ENCODE results near the gene RAB4B.
"Not testable (repeated sequence)": the region's sequence is repeated elsewhere in the genome, so short reads cannot be mapped to it uniquely, and the experiment has no call there.

The RAB4B gene

DNA sequence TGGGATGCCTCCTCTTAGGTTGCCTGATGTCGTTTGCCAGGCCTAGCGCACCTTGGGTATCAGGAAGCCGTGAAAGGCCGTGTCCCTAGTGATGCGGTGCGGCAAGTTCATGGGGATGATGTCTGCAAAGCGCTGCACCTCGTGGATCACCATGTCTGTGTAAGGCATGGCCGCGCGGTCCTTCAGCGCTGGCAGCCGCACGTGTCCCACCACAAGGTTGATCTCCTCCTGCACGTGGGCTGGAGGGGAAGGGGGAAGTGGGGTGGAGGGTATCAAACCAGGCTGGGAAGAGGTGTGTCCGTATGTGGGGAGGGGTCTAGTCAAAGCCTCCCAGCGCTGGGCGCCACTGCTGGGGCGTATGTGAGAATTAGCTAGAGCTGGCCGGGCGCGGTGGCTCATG is 44.1 kb downstream of the RAB4B start:
- no peak for DNase-seq

DNA sequence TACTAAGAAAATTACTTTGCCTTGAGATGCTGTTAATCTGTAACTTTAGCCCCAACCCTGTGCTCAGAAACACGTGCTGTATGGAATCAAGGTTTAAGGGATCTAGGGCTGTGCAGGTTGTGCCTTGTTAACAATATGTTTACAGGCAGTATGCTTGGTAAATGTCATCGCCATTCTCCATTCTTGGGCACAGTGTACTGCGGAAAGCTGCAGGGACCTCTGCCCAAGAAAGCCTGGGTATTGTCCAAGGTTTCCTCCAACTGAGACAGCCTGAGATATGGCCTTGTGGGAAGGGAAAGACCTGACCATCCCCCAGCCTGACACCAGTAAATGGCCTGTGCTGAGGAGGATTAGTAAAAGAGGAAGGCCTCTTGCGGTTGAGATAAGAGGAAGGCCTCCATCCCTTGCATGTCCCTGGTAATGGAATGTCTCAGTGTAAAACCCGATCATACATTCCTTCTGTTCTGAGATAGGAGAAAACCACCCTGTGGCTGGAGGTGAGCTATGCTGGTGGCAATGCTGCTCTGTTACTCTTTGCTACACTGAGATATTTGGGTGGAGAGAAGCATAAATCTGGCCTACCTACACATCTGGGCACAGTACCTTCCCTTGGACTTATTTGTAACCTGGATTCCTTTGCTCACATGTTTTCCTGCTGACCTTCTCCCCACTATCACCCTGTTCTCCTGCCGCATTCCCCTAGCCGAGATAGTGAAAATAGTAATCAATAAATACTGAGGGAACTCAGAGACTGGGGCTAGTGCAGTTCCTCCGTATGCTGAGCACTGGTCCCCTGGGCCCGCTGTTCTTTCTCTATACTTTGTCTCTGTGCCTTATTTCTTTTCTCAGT is 44.9 kb downstream of the RAB4B start:
- DNase-seq = not testable (repeated sequence)

DNA sequence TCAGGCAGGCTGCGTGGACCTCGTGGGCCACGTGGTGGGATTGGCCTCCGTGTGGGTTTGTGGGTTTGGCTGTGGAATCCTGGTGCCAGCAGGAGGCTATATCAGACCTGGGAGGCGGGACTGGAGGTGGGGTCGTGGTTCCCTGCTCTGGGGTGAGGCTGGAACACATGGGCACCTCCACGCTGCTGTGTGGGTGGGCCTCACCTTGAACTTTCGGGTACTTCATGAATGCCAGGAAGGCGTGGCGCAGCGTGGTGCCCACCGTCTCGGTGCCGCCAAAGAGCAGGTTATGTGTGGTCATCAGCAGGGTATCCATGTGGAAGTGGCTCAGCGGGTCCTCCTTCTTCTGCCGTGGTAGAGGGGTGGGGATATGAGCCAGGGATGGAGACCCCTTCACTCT is 46.9 kb downstream of the RAB4B start:
- not testable (repeated sequence) for DNase-seq

DNA sequence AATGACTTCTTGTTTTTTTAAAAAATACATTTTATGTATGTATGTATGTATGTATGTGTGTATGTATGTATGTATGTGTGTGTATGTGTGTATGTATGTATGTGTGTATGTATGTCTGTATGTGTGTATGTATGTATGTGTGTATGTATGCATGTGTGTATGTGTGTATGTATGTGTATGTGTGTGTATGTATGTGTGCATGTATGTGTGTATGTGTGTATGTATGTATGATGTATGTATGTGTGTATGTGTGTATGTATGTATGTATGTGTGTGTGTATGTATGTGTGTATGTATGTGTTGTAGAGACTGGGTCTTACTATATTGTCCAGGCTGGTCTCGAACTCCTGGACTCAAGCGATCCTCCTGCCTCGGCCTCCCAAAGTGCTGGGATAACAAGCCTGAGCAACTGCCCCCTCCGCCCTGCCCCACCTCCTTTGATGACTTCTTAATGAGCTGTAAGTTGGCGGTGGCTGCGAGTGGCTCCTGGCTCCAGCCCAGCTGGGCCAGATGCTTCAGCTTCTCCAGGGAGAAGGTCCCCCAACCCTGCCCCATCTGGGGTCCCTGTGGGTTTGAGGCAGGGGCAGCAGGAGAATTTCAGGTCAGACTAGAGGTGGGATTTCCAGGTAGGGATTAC is 47.5 kb downstream of the RAB4B start:
- DNase-seq = not testable (repeated sequence)

DNA sequence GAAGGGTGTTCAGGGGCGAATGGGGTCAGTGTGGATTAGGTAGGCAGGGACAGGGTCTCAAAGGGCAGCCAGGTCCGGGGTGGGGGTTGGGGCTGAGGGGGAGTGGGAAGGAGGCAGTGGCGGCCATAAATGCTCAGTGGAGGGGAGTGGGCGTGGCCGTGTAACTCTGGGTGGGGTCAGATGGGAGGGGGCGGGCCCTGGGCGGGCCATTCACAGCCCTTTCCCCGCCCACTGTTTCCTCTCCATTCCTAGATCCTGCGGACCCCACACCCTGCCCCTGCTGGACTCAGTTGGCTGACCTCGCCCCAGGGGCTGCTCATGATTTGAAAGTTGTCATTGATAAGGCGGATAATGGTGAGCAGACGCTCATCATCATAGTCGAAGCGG is 48.3 kb downstream of the RAB4B start:
- DNase-seq = not testable (repeated sequence)

DNA sequence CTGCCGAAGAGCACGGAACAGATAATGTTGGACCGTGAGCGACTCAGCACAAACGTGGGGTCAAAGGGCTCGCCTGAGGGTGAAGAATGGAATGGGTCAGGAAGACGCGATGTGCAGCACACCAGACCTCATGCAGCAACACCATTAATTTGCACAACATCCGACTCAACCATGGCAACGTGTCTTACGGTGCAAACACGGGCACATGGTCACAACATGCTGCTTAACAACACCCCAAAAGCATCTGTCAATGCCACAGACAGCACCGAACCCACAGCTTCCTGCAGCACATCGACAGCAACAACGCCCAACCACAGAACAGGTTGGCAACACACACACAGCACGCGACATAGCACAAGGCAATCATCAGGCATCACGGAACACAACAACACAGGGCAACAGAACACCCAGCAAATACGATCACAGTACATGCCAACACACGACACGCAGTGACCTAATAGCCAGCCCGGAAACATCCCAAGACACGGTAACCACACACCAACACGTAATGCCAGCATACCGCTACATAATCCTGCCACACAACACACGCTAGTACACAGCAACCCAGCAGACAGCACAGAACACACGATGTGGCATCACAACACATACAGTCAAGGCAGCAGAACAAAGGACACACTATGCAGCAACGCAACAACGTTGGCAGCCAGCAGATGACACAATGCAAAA is 48.8 kb downstream of the RAB4B start:
- not testable (repeated sequence) for DNase-seq

DNA sequence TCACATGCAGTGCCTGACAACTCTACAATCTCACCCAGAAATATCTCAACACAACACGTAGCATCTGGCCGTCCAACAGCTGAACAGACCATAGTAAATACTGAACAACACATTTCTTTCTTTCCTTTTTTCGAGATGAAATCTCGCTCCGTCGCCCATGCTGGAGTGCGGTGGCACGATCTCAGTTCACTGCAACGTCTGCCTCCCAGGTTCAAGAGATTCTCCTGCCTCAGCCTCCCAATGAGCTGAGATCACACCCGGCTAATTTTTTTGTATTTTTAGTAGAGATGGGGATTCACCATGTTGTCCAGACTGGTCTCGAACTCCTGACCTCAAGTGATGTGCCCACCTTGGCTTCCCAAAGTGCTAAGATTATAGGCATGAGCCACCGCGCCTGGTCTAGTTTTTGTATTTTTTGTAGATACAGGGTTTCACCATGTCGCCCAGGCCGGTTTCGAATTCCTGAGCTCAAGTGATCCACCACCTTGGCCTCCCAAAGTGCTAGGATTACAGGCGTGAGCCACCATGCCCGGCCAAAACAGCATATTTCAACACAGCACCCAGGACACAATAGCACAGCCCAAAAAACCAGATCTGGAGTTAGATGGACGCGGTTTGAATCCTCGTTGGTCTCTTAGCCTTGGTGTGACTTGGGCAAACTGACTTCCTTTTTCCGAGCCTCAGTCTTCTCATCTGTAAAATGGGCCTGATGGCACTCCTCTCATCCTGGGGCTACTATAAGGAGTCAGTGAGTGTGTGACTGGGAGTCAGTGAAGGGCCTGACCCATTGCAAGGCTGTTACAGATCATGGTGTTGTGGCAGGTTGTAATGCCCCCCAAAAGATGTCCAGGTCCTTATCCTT is 49.6 kb downstream of the RAB4B start:
- no peak for DNase-seq

DNA sequence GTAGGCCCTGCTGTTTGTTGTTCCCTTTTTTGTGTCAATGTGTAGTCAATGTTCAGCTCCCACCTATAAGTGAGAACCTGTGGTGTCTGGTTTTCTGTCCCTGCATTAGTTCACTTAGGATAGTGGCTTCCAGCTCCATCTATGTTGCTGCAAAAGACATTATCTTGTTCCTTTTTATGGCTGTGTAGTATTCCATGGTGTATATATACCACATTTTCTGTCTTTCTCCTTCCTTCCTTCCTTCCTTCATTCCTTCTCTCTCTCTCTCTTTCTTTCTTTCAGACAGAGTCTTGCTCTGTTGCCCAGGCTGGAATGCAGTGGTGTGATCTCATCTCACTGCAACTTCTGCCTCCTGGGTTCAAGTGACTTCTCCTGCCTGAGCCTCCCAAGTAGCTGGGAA is 51.2 kb downstream of the RAB4B start:
- no peak for DNase-seq

DNA sequence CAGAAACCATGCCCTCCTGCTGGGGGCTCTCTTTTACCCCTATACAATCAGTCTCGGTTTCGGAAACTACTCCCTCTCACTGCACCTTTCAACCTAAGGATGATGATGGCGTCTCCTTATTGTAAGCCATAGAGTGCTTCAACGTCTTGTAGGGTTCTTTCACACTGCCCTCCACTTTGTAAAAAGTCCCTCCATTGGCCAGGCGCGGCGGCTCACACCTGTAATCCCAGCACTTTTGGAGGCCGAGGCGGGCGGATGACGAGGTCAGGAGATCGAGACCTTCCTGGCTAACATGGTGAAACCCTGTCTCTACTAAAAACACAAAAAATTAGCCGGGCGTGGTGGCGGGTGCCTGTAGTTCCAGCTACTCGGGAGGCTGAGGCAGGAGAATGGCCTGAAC is 52.7 kb downstream of the RAB4B start:
- not testable (repeated sequence) for DNase-seq

DNA sequence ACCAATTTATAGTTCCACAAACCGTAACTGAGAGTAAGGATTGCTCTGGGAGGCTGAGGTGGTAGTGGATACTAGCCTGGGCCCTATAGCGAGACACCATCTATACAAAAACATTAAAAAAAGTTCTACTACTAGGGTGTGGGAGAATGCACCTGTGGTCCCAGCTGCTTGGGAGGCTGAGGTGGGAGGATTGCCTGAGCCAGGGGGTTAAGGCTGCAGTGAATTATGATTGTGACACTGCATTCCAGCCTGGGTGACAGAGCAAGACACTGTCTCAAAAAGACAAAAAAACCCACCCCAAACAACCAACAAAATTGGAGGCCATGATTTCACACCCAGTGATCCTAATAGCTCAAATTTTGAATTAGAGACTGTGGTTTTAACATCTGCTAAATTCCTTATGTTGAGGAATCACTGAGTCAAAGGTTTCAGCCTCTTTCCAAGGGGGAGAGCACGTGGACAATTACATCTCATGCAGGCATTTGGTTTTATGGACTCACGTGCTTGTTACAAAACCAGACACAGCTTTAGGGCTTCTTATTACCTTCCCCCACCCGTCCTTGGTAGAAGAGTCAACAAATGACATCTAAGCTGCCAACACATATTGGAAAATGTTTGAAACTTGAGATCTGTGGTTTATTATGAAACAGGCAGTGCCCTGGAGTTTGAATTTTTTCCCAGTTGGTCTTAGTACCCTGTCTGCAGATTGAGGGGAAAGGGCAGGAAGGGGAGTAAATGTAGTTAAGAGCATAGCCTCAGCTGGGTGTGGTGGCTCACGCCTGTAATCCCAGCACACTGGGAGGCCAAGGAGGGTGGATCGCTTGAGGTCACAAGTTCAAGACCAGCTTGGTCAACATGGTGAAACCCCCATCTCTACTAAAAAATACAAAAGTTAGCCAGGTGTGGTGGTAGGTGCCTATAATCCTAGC is 53.7 kb downstream of the RAB4B start:
- DNase-seq = no peak

DNA sequence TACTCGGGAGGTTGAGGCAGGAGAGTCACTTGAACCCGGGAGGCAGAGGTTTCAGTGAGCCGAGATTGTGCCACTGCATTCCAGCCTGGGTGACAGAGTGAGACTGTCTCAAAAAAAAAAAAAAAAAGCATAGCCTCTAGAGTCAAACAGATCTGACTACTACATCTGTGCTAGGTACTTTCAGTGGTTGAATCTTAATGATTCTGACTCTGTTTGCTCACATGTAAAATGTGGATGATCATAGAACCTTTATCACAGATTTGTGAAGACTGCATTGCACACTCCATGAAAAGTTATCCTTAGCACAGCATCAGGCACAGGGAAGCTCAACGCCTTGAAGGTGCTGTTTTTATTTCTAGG is 54.4 kb downstream of the RAB4B start:
- not testable (repeated sequence) for DNase-seq

DNA sequence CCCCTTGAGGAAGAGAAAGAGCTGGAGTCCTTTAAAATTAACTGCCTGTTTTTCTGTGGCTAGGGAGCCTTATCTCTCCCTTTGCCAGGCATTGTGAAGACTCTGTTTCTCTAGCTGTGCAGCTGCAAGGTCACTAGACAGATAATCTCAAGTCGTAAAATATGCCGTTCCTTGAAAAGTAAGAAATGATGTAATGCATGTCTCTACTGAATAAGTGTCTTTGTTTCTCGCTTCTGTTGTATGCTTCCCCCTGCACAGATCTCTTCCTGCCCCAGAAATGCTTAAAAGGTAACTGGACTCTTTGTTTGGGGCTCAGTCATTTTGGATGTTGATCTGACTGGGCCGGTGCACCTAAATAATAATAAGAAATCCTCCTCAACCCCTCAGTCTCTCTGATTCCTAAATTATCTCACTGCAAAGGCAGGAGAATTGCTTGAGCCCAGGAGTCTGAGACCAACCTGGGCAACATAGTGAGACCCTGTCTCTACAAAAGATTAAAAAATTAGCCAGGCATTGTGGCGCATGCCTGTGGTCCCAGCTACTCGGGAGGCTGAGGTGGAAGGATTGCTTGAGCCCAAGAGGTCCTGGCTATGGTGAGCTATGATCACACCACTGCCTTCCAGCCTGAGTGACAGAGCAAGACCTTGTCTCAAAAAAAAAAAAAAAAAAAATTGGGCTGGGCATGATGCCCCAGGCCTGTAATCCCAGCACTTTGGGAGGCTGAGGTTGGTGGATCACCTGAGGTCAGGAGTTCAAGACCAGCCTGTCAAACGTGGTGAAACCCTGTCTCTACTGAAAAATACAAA is 55.9 kb downstream of the RAB4B start:
- not testable (repeated sequence) for DNase-seq

DNA sequence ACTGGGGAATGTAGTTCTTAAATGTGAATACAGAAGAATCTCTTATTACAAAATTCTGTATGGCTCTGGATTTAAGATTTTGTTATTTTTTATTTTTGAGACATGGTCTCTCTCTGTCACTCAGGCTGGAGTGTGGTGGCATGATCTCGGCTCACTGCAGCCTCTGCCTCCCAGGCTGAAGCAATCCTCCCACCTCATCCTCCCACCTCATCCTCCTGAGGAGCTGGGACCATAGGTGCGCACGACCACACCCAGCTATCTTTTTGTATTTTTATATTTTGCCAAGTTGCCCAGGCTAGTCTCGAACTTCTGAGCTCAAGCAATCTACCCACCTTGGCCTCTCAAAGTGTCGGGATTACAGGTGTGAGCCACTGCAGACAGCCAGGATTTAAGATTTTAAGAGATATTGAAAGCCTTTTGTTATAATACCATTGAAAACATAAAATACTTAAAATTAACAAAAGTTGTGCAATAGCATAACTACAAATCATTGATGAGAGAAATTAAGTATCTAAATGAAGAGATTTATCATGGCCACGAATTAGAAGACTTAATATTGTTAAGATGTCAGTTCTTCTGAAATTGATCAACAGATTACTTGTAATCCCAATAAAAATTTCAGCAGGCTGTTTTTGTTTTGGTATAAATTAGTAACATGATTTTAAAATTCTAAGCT is 58.8 kb downstream of the RAB4B start:
- no peak for DNase-seq

DNA sequence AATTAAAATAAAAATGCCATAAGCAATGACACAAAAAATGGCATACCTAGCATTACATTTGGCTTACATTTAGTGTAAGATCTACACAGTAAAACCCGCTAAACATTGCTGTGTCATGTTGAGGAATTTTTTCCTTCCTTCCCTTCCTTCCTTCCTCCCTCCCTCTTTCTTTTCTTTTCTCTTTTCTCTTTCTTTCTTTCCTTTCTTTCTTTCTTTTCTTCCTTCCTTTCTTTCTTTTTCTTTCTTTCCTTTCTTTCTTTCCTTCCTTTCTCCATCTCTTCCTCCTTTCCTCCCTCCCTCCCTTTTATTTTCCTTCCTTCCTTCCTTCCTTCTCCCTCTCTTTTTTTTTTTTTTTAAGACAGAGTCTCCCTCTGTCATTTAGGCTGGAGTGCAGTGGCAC is 60.4 kb downstream of the RAB4B start:
- not testable (repeated sequence) for DNase-seq

DNA sequence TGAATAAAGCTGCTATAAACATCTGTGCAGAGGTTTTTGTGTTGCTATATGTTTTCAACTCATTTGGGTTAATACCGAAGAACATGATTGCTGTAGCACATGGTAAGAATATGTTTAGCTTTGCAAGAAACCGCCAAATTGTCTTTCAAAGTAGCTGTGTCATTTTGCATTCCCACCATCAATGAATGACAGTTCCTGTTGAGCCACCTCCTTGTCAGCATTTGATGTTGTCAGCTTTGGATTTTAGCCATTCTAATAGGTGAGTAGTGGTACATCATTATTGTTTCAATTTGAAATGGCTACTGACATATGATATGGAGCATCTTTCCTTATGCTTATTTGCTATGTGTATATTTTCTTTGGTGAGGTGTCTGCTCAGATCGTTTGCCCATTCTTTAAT is 64.0 kb downstream of the RAB4B start:
- not testable (repeated sequence) for DNase-seq

DNA sequence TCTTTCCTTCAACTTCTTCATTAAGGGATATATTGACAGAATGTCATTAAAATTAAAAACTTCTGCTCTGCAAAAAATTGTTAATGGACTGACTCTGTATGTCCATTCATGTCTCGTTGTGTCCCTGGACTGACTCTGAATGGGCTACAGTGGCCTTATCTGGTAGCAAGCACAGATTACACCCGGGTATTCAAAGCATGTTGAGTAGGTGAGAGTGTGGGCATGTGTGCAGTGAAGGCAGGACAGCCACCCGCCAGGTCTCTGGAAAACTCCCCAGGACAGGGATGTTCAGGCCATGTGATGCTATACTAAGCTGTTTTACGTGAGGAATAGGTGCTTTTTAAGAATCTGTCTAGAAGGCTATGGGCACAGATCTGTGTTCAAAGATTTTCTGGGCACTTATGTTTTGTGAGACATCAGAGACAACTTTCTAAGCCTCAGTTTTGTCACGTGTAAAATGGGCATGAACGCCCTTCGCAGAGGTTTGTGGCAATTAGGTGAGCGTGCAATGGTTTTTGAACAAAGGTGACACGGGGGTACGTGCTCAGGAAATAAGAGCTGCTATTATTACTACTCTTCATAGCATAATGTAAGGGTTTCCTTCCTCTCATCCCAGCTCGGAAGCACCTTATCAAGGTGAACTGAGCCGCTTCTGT is 65.1 kb downstream of the RAB4B start:
- DNase-seq = not testable (repeated sequence)

DNA sequence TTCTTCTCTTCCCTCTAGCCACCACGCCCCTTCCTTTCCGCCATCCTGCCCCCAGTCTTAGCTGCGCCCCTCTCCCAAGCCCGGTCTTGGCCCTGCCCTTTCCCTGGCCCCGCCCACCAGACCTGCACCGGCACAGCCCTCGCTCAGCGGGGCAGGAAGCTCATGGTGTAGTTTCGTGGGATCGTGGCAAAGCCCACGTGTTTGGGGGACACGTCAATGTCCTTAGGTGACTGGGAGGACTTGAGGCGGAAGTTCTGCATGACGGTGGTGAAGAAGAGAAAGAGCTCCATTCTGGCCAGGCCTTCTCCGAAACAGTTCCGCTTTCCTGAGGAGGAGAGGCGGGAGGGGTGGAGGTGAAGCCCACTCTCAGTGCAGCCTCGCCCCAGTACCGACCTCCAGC is 65.6 kb downstream of the RAB4B start:
- DNase-seq = not testable (repeated sequence)
